K562 (cell line): ENCODE measurements around the gene SDK1. TPM values are rescaled to one million over a fixed set of nuclear protein-coding genes. Genes with fewer than 3 reads are reported as not detected.

Experiments used
- ATAC-seq: fragments of 200-7000 bp; cut with Tn5 transposase; 3 replicates; pipeline ENCODE4 v1.9.1; 2020; ENCODE audit warnings: moderate library complexity
- BruUV-seq: library from RNA; stranded (reverse); fragments of 400-500 nt; replicated peaks from 2 replicates; lab custom pipeline; 2021; lab: Mats Ljungman, UMichigan
- CTCF ChIA-PET: fragments of 300-600 bp; formaldehyde crosslinking; extraction: SDS; loops from one replicate; lab custom pipeline; 2021; ENCODE audit warnings: low intra/inter-chr PET ratio; lab: Yijun Ruan, JAX
- POLR2A ChIA-PET: fragments of 300-600, 350-650 bp; sonication (Branson Sonifier 250); formaldehyde crosslinking; extraction: SDS; loops from one replicate; lab custom pipeline; 2021; ENCODE audit warnings: antibody characterized with exemption, inconsistent platforms; lab: Yijun Ruan, JAX
- DNase-seq, 4 experiments: peaks; one replicate each; pipeline versions ENCODE4 v3.0.0 to v3.0.0-alpha.2; 2011 to 2018; ENCODE audit warnings: low spot score in 3 of 4, mixed read lengths in 3 of 4; ENCODE audit errors: extremely low read depth in 1 of 4
- FAIRE-seq: peaks from 2 replicates; lab custom pipeline; 2011; peaks lifted over from hg19 to GRCh38; lab: Jason Lieb, UNC
- H2AFZ ChIP-seq: 2 replicates; pipeline ENCODE4 v1.6.0; 2011; ENCODE audit warnings: low read depth, low read length, control low read depth, inconsistent platforms
- H3K27ac ChIP-seq: fragments of 200-600 bp; 3 replicates; pipeline ENCODE4 v1.8.0; 2011; ENCODE audit warnings: low read depth, mild to moderate bottlenecking, control low read depth, inconsistent platforms, low read length, moderate library complexity, mixed read lengths; ENCODE audit errors: extremely low read depth
- H3K27me3 ChIP-seq, 2 experiments: fragments of 300-600 bp in 1 of 2; 2 replicates in 1 of 2; 3 replicates in 1 of 2; pipeline versions ENCODE4 v1.6.0 to v1.8.0; 2011; ENCODE audit warnings: inconsistent platforms in 2 of 2, low read length in 2 of 2, mild to moderate bottlenecking in 1 of 2, mixed read lengths in 1 of 2, moderate library complexity in 1 of 2; ENCODE audit not compliant: control insufficient read depth in 2 of 2, insufficient read depth in 2 of 2
- H3K36me3 ChIP-seq: fragments of 300-600 bp; 3 replicates; pipeline ENCODE4 v1.8.0; 2011; ENCODE audit warnings: mild to moderate bottlenecking, low read length, inconsistent platforms; ENCODE audit not compliant: control insufficient read depth, insufficient read depth
- H3K4me1 ChIP-seq, 2 experiments: fragments of 200-600 bp in 1 of 2; replicated peaks in 1 of 2; 2 replicates in 1 of 2; 3 replicates in 1 of 2; pipeline versions ENCODE4 v1.5.1 to v1.8.0; 2011; ENCODE audit warnings: inconsistent platforms in 2 of 2, low read length in 2 of 2, mild to moderate bottlenecking in 1 of 2, mixed read lengths in 1 of 2, moderate library complexity in 1 of 2; ENCODE audit not compliant: control insufficient read depth in 2 of 2, insufficient read depth in 2 of 2
- H3K4me2 ChIP-seq: 2 replicates; pipeline ENCODE4 v1.6.1; 2011; ENCODE audit warnings: low read length, control low read depth, inconsistent platforms, mixed read lengths; ENCODE audit not compliant: insufficient read depth
- H3K4me3 ChIP-seq: fragments of 200-600 bp; sonication (generic), shearing (Covaris generic); 2 replicates; pipeline ENCODE4 v1.5.1; 2016; ENCODE audit warnings: control low read depth, inconsistent platforms
- H3K79me2 ChIP-seq: fragments of 200-600 bp; 3 replicates; pipeline ENCODE4 v1.8.0; 2011; ENCODE audit warnings: low read length, inconsistent platforms; ENCODE audit not compliant: control insufficient read depth, insufficient read depth
- H3K9ac ChIP-seq, 2 experiments: 2 replicates each; pipeline versions ENCODE4 v1.6.0 to v1.6.1; 2011; ENCODE audit warnings: low read depth in 2 of 2, low read length in 2 of 2, control low read depth in 1 of 2, inconsistent platforms in 1 of 2, mild to moderate bottlenecking in 1 of 2, mixed read lengths in 1 of 2; ENCODE audit not compliant: insufficient read depth in 1 of 2
- H3K9me1 ChIP-seq: one replicate; pipeline ENCODE4 v1.6.0; 2011; ENCODE audit warnings: inconsistent platforms, mild to moderate bottlenecking, low read length, moderate library complexity; ENCODE audit not compliant: control insufficient read depth, insufficient read depth
- H3K9me3 ChIP-seq: replicated peaks from 2 replicates; pipeline ENCODE4 v1.5.1; 2011; ENCODE audit warnings: low read depth, low read length, inconsistent platforms; ENCODE audit not compliant: control insufficient read depth, insufficient read depth
- H4K20me1 ChIP-seq: replicated peaks from 2 replicates; pipeline ENCODE4 v1.6.1; 2011; ENCODE audit warnings: low read length, inconsistent platforms, mixed read lengths; ENCODE audit not compliant: control insufficient read depth, insufficient read depth
- CBX2 ChIP-seq: fragments of 200-600 bp; sonication (generic); IDR thresholded peaks from one replicate; pipeline ENCODE4 v1.6.1; 2012; ENCODE audit warnings: mild to moderate bottlenecking, low read length, inconsistent platforms; ENCODE audit not compliant: insufficient read depth, poor library complexity, severe bottlenecking
- E2F6 ChIP-seq, 2 experiments: IDR thresholded peaks; 2 replicates each; pipeline ENCODE4 v1.6.1; 2011; ENCODE audit warnings: borderline replicate concordance in 1 of 2, control low read depth in 1 of 2, low read depth in 1 of 2, low read length in 1 of 2, mild to moderate bottlenecking in 1 of 2, mixed read lengths in 1 of 2, moderate library complexity in 1 of 2; ENCODE audit not compliant: insufficient read depth in 1 of 2, insufficient read length in 1 of 2, poor library complexity in 1 of 2, severe bottlenecking in 1 of 2; ENCODE audit errors: extremely low read depth in 1 of 2
- GATAD2A ChIP-seq: fragments of 450-650 bp; IDR thresholded peaks from 2 replicates; pipeline ENCODE4 v1.6.1; 2017
- HNRNPUL1 ChIP-seq: fragments of 200-400 bp; formaldehyde crosslinking; IDR thresholded peaks from 2 replicates; pipeline ENCODE4 v1.6.1; 2017; ENCODE audit warnings: low read length
- KDM1A ChIP-seq, 2 experiments: fragments of 450-650 bp; IDR thresholded peaks; 2 replicates each; pipeline ENCODE4 v1.6.1; 2016; ENCODE audit warnings: mild to moderate bottlenecking in 2 of 2
- KHSRP ChIP-seq: fragments of 450-650 bp; IDR thresholded peaks from 2 replicates; pipeline ENCODE4 v1.6.1; 2017
- POLR2A ChIP-seq: fragments of 450-650 bp; conservative IDR thresholded peaks from 2 replicates; pipeline ENCODE4 v1.6.1; 2016
- POLR2B ChIP-seq: fragments of 450-650 bp; IDR thresholded peaks from 2 replicates; pipeline ENCODE4 v1.6.1; 2018; ENCODE audit warnings: low read depth; ENCODE audit not compliant: partially characterized antibody
- RAD21 ChIP-seq, 2 experiments: fragments of 250-450 bp in 1 of 2; fragments of 450-650 bp in 1 of 2; sonication (Bioruptor Pico) in 1 of 2; formaldehyde crosslinking in 1 of 2; IDR thresholded peaks in 1 of 2; conservative IDR thresholded peaks in 1 of 2; 2 replicates each; pipeline versions ENCODE4 v1.4.0 to v1.8.0; 2020 to 2022; ENCODE audit warnings: mild to moderate bottlenecking in 2 of 2, moderate library complexity in 1 of 2
- SIN3A ChIP-seq, 2 experiments: fragments of 150-350 bp in 1 of 2; IDR thresholded peaks; 2 replicates each; pipeline ENCODE4 v1.6.1; 2011 to 2016; ENCODE audit warnings: borderline replicate concordance in 2 of 2, low read depth in 2 of 2, low read length in 2 of 2, mild to moderate bottlenecking in 2 of 2, moderate library complexity in 2 of 2; ENCODE audit not compliant: control insufficient read depth in 1 of 2
- SNRNP70 ChIP-seq: fragments of 200-400 bp; formaldehyde crosslinking; optimal IDR thresholded peaks from 2 replicates; pipeline ENCODE3; 2017; ENCODE audit warnings: low read depth, low read length
- SREBF2 ChIP-seq: sonication (generic); formaldehyde crosslinking; IDR thresholded peaks from 2 replicates; pipeline ENCODE4 v1.4.0; 2020; ENCODE audit warnings: mild to moderate bottlenecking, missing genetic modification reagents
- TAF9B ChIP-seq: fragments of 450-650 bp; IDR thresholded peaks from 2 replicates; pipeline ENCODE4 v1.6.1; 2018; ENCODE audit warnings: mild to moderate bottlenecking; ENCODE audit not compliant: partially characterized antibody
- ZBTB7A ChIP-seq: IDR thresholded peaks from 2 replicates; pipeline ENCODE4 v1.6.1; 2011; ENCODE audit warnings: low read depth, mild to moderate bottlenecking, low read length, moderate library complexity, borderline replicate concordance; ENCODE audit not compliant: control insufficient read depth
- WGBS: fragments of 100-300 bp; shearing (Covaris generic); methylation state at CpG from one replicate; pipeline ENCODE4 v1.1.6; 2016; ENCODE audit warnings: low coverage, mixed read lengths; ENCODE audit not compliant: insufficient coverage; ENCODE audit errors: missing lambda C conversion rate; 5-methylcytosine and 5-hydroxymethylcytosine counted together
- in situ Hi-C: fragments of 300-500 bp; cut with MboI; formaldehyde crosslinking; loops from 4 replicates; pipeline ENCODE4 v1.15.0; 2018; ENCODE audit warnings: inconsistent platforms, mixed read lengths
- intact Hi-C: fragments of 100-400 bp; cut with micrococcal nuclease; formaldehyde crosslinking; loops from 2 replicates; pipeline ENCODE4 v1.14.2; 2022
- polyA plus RNA-seq, 8 experiments: library from polyadenylated mRNA; depleted of rRNA in 4 of 8; stranded (reverse) in 5 of 8; unstranded in 3 of 8; fragments of >200 nt; fragmentation: Nextera tagmentation in 2 of 8; fragmentation: Illumina TruSeq in 1 of 8; extraction: Ambion mirVana in 2 of 8; extraction: Trizol in 1 of 8; gene quantifications; 2 replicates each; pipeline versions ENCODE4 v1.2.1 to v1.2.3, GENCODE V29; 2011 to 2014; ENCODE audit warnings: inconsistent platforms in 1 of 8, missing spikeins in 1 of 8
- total RNA-seq, 7 experiments: library from RNA; depleted of rRNA in 6 of 7; stranded (reverse); fragments of >200 nt in 6 of 7; fragmentation: Illumina TruSeq in 2 of 7; extraction: Trizol in 2 of 7; gene quantifications; 2 replicates each; pipeline versions ENCODE4 v1.2.1 to v1.2.3, GENCODE V29; 2011 to 2021; ENCODE audit warnings: low replicate concordance in 1 of 7
- TF ChIP-seq, protein P1 (sequence below), 2 experiments: IDR thresholded peaks in 1 of 2; conservative IDR thresholded peaks in 1 of 2; 2 replicates each; pipeline ENCODE4 v1.6.1; 2016; ENCODE audit warnings: low read depth in 2 of 2, mild to moderate bottlenecking in 1 of 2, missing compliant biosample characterization in 1 of 2, missing genetic modification characterization in 1 of 2, moderate library complexity in 1 of 2
- TF ChIP-seq, protein P2 (sequence below): fragments of 450-650 bp; IDR thresholded peaks from 2 replicates; pipeline ENCODE4 v1.6.1; 2016; ENCODE audit warnings: antibody characterized with exemption

Gene SDK1
- total and polyA plus RNA-seq, 9 of the 15 experiments (the other 6 are each of a cell fraction or from before 2014, with no cell fraction given) = 0.16 TPM; not detected in 8

DNA sequence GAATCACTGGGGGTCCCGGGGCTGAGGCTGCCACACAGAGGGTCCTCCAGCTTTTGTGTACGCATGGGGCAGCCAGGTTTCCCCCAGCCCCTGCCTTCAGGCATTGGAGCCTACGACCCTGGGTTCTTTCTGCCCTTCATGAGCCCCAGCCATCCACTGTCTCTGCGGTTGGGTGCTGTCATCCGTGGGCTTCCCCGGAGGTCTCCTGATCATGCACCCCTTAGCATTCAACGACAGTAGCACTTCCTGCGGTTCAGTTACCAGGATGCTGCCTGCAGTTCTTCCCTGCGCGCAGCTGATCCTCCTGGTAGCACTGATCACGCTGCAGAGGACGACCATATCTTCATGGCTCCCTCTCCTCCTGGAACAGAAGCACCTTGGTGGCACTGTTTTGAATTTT is 676.3 kb downstream of the SDK1 start (continued):
- TF ChIP-seq TAF9B = no peak
- TF ChIP-seq, all 486 proteins: peak for 0

GRCh38 chr7:3978839-3979238 is 677.8 kb downstream of the SDK1 start:
- no peak overlapping the region for H3K4me3 ChIP-seq
- no peaks in the 10 kb centered on the region for H3K9me3 ChIP-seq
- no peak for DNase-seq
- H3K9ac ChIP-seq = no peak overlapping the region
- no peaks in the 10 kb centered on the region for H3K9me1 ChIP-seq
- no peak for FAIRE-seq
- H3K4me1 ChIP-seq = no peaks in the 10 kb centered on the region
- no peaks in the 10 kb centered on the region for H4K20me1 ChIP-seq
- no peak overlapping the region for H2AFZ ChIP-seq
- H3K27me3 ChIP-seq = peaks cover 0 to 10% of the 10 kb centered on the region in 2 experiments; a peak in 2 of 5 replicates
- no peaks in the 10 kb centered on the region for H3K36me3 ChIP-seq
- no peak overlapping the region for H3K4me2 ChIP-seq
- no peak overlapping the region for H3K27ac ChIP-seq
- ChIA-PET POLR2A (interaction anchor here (0.7 kb wide), 1 partner anchor 8 kb away, joined by 3 read pairs; no protein-coding TSS in a partner anchor), CTCF (no interaction called here)
- no peaks in the 10 kb centered on the region for H3K79me2 ChIP-seq
- no peak for ATAC-seq
- WGBS = 2% methylated on average over 8 of the region's 8 CpGs
- intact Hi-C loops = no loop called here
- no TSS peak for BruUV-seq
- in situ Hi-C loops = no loop called here
- TF ChIP-seq KDM1A (IDR thresholded peaks at IDR 0.05) (no peak), HNRNPUL1 (no peak), ZBTB7A (no peak), GATAD2A (no peak), RAD21 (CRISPR knock-in tag; conservative IDR thresholded peaks at IDR 0.05 in 1 of 2, IDR thresholded peaks at IDR 0.05 in 1 of 2) (no peak), CBX2 (no peak), E2F6 (IDR thresholded peaks at IDR 0.05; ENCODE audit: borderline replicate concordance in 1 of 2, extremely low read depth in 1 of 2, insufficient read depth in 1 of 2, insufficient read length in 1 of 2, low read depth in 1 of 2, low read length in 1 of 2, poor library complexity in 1 of 2, severe bottlenecking in 1 of 2) (no peak), SREBF2 (CRISPR knock-in tag) (no peak), POLR2A (no peak), SIN3A (IDR thresholded peaks at IDR 0.05; ENCODE audit: borderline replicate concordance in 2 of 2, control insufficient read depth in 1 of 2, low read depth in 2 of 2, low read length in 2 of 2) (no peak), SNRNP70 (no peak), KHSRP (no peak), POLR2B (no peak)
- TF ChIP-seq, protein P1, sequence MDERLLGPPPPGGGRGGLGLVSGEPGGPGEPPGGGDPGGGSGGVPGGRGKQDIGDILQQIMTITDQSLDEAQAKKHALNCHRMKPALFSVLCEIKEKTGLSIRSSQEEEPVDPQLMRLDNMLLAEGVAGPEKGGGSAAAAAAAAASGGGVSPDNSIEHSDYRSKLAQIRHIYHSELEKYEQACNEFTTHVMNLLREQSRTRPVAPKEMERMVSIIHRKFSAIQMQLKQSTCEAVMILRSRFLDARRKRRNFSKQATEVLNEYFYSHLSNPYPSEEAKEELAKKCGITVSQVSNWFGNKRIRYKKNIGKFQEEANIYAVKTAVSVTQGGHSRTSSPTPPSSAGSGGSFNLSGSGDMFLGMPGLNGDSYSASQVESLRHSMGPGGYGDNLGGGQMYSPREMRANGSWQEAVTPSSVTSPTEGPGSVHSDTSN (CRISPR knock-in tag; IDR thresholded peaks at IDR 0.05; ENCODE audit: low read depth) = no peak
- TF ChIP-seq, protein P1 (tag; conservative IDR thresholded peaks at IDR 0.05; ENCODE audit: low read depth) = no peak
- TF ChIP-seq, protein P2, sequence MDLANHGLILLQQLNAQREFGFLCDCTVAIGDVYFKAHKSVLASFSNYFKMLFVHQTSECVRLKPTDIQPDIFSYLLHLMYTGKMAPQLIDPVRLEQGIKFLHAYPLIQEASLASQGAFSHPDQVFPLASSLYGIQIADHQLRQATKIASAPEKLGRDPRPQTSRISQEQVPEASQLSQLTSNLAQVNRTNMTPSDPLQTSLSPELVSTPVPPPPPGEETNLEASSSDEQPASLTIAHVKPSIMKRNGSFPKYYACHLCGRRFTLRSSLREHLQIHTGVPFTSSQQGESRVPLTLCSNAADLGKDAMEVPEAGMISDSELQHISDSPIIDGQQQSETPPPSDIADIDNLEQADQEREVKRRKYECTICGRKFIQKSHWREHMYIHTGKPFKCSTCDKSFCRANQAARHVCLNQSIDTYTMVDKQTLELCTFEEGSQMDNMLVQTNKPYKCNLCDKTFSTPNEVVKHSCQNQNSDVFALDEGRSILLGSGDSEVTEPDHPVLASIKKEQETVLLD = no peak
